ENCODE data around the gene LCE2D.

Gene LCE2D

DNA sequence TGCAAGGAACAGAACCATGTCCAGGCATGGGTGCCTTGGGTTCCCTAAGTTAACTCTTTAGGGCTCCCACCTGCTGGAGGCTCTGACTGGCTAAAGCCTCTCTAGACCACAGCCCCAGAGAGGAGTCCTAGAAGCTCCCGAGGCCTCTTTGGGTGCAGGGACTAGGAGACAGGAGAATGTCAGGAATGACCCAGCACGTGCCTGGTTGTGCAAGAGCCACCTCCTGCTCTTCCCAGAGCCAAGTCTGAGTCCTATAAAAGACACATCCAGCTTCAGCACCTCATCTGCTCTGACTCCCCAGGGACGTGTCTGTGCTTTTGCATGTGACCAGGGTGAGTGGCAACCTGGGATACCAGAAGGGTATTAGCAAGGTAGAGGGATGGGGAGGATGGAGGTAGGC is at the start of gene LCE2D:
LCE2D (plus strand) TSS at position 283 of the 400 bp plus-strand sequence. CDS start 726 bp downstream, outside the sequence.
- TF ChIP-seq, protein P1, sequence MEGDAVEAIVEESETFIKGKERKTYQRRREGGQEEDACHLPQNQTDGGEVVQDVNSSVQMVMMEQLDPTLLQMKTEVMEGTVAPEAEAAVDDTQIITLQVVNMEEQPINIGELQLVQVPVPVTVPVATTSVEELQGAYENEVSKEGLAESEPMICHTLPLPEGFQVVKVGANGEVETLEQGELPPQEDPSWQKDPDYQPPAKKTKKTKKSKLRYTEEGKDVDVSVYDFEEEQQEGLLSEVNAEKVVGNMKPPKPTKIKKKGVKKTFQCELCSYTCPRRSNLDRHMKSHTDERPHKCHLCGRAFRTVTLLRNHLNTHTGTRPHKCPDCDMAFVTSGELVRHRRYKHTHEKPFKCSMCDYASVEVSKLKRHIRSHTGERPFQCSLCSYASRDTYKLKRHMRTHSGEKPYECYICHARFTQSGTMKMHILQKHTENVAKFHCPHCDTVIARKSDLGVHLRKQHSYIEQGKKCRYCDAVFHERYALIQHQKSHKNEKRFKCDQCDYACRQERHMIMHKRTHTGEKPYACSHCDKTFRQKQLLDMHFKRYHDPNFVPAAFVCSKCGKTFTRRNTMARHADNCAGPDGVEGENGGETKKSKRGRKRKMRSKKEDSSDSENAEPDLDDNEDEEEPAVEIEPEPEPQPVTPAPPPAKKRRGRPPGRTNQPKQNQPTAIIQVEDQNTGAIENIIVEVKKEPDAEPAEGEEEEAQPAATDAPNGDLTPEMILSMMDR (IDR thresholded peaks at IDR 0.05; ENCODE audit: borderline replicate concordance, control extremely low read depth, extremely low read depth, insufficient read depth, missing control alignments) = no peak
- no peak for DNase-seq (ENCODE audit: low spot score)
- in situ Hi-C loops (cut with MboI; ENCODE audit: low sequenced_read_pairs, unreplicated experiment) = loop anchor here (25.0 kb wide), 1 partner anchor 274 kb away; the partner anchor contains the start of gene SPRR5

- DNase-seq (ENCODE audit: low spot score) = no peak
- TF ChIP-seq, protein P1 (IDR thresholded peaks at IDR 0.05; ENCODE audit: borderline replicate concordance, control extremely low read depth, extremely low read depth, insufficient read depth, missing control alignments) = no peak
- in situ Hi-C loops (cut with MboI; ENCODE audit: low sequenced_read_pairs, unreplicated experiment) = no loop called here
Measured at GRCh38 chr1:152613511-152613910, 49.7 kb upstream of the LCE2D start, which contains the start of gene LCE3B. TSS of gene LCE3B (plus strand) at chr1:152613811. CDS start at chr1:152613811, 0 bp downstream.

DNA sequence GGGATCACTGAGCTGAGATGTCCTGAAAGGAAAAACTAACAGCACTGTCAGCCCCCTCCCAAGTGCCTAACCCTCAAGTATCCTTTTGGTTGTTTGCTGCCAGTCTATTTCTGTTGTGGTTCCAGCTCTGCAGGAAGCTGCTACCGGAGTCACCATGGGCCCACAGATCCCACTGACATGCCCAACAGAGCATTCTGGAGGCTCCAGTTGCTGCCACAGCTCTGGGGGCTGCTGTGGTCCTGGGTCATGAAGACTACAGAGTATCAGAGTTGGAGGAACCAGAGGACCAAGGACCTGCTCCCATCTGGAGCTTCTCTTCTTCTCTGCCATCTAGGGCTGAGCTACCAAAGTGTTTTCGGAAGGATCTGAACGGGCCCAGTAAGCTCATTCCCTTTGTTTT is 41.2 kb upstream of the LCE2D start:
- DNase-seq (ENCODE audit: low spot score) = no peak
- in situ Hi-C loops (cut with MboI; ENCODE audit: low sequenced_read_pairs, unreplicated experiment) = no loop called here
- TF ChIP-seq, protein P1 (IDR thresholded peaks at IDR 0.05; ENCODE audit: borderline replicate concordance, control extremely low read depth, extremely low read depth, insufficient read depth, missing control alignments) = no peak

- in situ Hi-C loops (cut with MboI; ENCODE audit: low sequenced_read_pairs, unreplicated experiment) = no loop called here
- DNase-seq (ENCODE audit: low spot score) = no peak
Measured at GRCh38 chr1:152622803-152623202, 40.4 kb upstream of the LCE2D start, which contains the start of gene LCE3A. TSS of gene LCE3A (minus strand) at chr1:152623103. CDS start at chr1:152623103, 0 bp downstream.

DNA sequence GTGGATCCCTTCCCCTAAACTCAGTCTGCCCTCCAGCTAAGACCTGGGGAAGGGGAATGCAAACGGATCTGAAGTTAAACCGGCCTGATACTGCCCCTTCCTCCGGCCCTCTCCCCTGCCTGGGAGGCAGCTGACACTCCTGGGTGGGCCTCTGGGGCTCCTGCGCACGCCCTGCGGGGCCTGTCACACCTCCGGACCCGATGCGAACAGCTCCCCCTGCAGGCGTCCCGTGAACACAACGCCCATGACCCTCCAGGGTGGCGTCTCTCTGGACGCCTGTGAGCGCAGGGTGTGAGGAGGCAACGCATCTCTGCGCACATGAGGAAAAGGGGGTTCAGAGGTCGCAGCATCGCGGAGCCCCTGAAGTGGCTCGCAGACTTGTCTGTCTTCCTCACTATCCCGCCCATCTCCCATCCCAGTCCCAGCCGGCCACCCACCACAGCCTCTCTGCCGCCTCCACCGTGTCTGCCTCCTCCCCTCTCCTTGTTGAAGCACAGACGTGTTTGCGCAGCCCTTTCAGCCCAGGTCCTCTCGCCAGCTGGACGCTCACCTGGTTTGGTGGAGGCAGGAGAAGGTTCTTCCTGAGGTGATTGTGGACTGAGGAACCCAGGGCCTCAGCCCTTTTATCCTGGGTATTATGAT is 39.9 kb upstream of the LCE2D start:
- in situ Hi-C loops (cut with MboI; ENCODE audit: low sequenced_read_pairs, unreplicated experiment) = no loop called here
- DNase-seq (ENCODE audit: low spot score) = peak; percentile 70
- TF ChIP-seq, protein P1 (IDR thresholded peaks at IDR 0.05; ENCODE audit: borderline replicate concordance, control extremely low read depth, extremely low read depth, insufficient read depth, missing control alignments) = peak; percentile 34

More at GRCh38 chr1:152622803-152623202, 40.4 kb upstream of the LCE2D start, which contains the start of gene LCE3A:
- TF ChIP-seq, protein P1 (IDR thresholded peaks at IDR 0.05; ENCODE audit: borderline replicate concordance, control extremely low read depth, extremely low read depth, insufficient read depth, missing control alignments) = no peak

DNA sequence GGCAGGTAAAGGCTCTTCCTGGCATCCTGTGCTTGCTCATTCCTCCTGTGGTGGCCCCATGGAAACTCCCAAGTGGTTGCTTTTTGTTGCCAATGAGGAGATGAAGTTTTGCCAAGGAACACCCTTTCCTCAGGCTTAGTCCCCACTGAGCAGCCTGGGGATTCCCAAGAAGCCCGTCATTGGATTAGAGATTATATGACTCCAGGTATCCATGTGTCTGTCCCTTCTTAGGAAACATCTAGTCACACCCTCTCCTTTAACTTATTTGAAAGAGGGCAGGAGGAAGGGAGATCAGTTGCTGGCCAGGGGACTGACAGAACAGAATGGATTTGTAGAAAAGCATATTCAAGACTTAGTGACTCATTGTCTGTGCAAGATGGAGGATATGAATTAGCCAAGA is 36.4 kb upstream of the LCE2D start:
- TF ChIP-seq, protein P1 (IDR thresholded peaks at IDR 0.05; ENCODE audit: borderline replicate concordance, control extremely low read depth, extremely low read depth, insufficient read depth, missing control alignments) = no peak
- DNase-seq (ENCODE audit: low spot score) = no peak
- in situ Hi-C loops (cut with MboI; ENCODE audit: low sequenced_read_pairs, unreplicated experiment) = no loop called here

All from GM13976 (cell line).